HepG2 (cell line): ENCODE measurements around the gene CREG2. TPM values are rescaled to one million over a fixed set of nuclear protein-coding genes. Genes with fewer than 3 reads are reported as not detected.

Experiments
- CREB1 ChIP-seq, 2 experiments: fragments of 450-650 bp in 1 of 2; IDR thresholded peaks; 2 replicates each; pipeline ENCODE4 v1.6.1; 2016 to 2017; ENCODE audit warnings: control low read depth in 1 of 2, mild to moderate bottlenecking in 1 of 2, missing compliant biosample characterization in 1 of 2, missing genetic modification characterization in 1 of 2
- DPF2 ChIP-seq: sonication (generic); formaldehyde crosslinking; IDR thresholded peaks from 2 replicates; pipeline ENCODE4 v1.4.0; 2020; ENCODE audit warnings: mild to moderate bottlenecking, low read depth, missing genetic modification reagents, borderline replicate concordance
- EP300 ChIP-seq, 3 experiments: sonication (generic) in 1 of 3; formaldehyde crosslinking in 1 of 3; IDR thresholded peaks; 2 replicates each; pipeline versions ENCODE4 v1.5.1 to v1.6.1; 2011 to 2020; ENCODE audit warnings: low read depth in 2 of 3, low read length in 2 of 3, borderline replicate concordance in 1 of 3, improper control_type of control experiment in 1 of 3, mild to moderate bottlenecking in 1 of 3, missing genetic modification reagents in 1 of 3, moderate library complexity in 1 of 3
- FOXO4 ChIP-seq: sonication (generic); formaldehyde crosslinking; conservative IDR thresholded peaks from 2 replicates; pipeline ENCODE4 v1.8.1; 2023; ENCODE audit warnings: missing genetic modification reagents
- KDM5B ChIP-seq: sonication (generic); formaldehyde crosslinking; IDR thresholded peaks from 2 replicates; pipeline ENCODE4 v1.4.0; 2020; ENCODE audit warnings: missing genetic modification reagents, mild to moderate bottlenecking, borderline replicate concordance
- MNT ChIP-seq: fragments of 450-650 bp; IDR thresholded peaks from 2 replicates; pipeline ENCODE4 v1.6.1; 2016
- RELA ChIP-seq: sonication (generic); formaldehyde crosslinking; IDR thresholded peaks from 2 replicates; pipeline ENCODE4 v1.4.0; 2020; ENCODE audit warnings: missing genetic modification reagents
- SAFB2 ChIP-seq: sonication (generic); formaldehyde crosslinking; IDR thresholded peaks from 2 replicates; pipeline ENCODE4 v1.5.1; 2020; ENCODE audit warnings: missing genetic modification reagents, low read depth, mild to moderate bottlenecking, borderline replicate concordance
- SATB2 ChIP-seq: sonication (generic); formaldehyde crosslinking; IDR thresholded peaks from 2 replicates; pipeline ENCODE4 v1.5.0; 2020; ENCODE audit warnings: missing genetic modification reagents
- SETDB1 ChIP-seq: sonication (generic); formaldehyde crosslinking; IDR thresholded peaks from 2 replicates; pipeline ENCODE4 v1.5.1; 2020; ENCODE audit warnings: missing genetic modification reagents, mild to moderate bottlenecking, borderline replicate concordance
- SKI ChIP-seq: fragments of 450-650 bp; IDR thresholded peaks from one replicate; pipeline ENCODE4 v1.6.1; 2018; ENCODE audit warnings: mild to moderate bottlenecking; ENCODE audit not compliant: partially characterized antibody
- TAF15 ChIP-seq: fragments of 200-400 bp; formaldehyde crosslinking; IDR thresholded peaks from one replicate; pipeline ENCODE4 v1.6.1; 2018; ENCODE audit warnings: mild to moderate bottlenecking, low read depth, low read length; ENCODE audit not compliant: poor library complexity, severe bottlenecking
- TBX2 ChIP-seq: sonication (generic); formaldehyde crosslinking; IDR thresholded peaks from 2 replicates; pipeline ENCODE4 v1.5.0; 2020; ENCODE audit warnings: missing genetic modification reagents, mild to moderate bottlenecking, borderline replicate concordance
- WIZ ChIP-seq: sonication (generic); formaldehyde crosslinking; IDR thresholded peaks from 2 replicates; pipeline ENCODE4 v1.5.1; 2020; ENCODE audit warnings: mild to moderate bottlenecking, missing genetic modification reagents
- ZFAT ChIP-seq: sonication (generic); formaldehyde crosslinking; conservative IDR thresholded peaks from 2 replicates; pipeline ENCODE4 v1.8.1; 2023; ENCODE audit warnings: missing genetic modification reagents, inconsistent platforms
- ZNF460 ChIP-seq: sonication (generic); formaldehyde crosslinking; IDR thresholded peaks from 2 replicates; pipeline ENCODE4 v1.5.1; 2020; ENCODE audit warnings: missing genetic modification reagents, mild to moderate bottlenecking, borderline replicate concordance
- ZNF468 ChIP-seq: sonication (generic); formaldehyde crosslinking; IDR thresholded peaks from 2 replicates; pipeline ENCODE4 v1.8.0; 2022; ENCODE audit warnings: mild to moderate bottlenecking, moderate library complexity, missing genetic modification reagents
- ZNF496 ChIP-seq: sonication (generic); formaldehyde crosslinking; IDR thresholded peaks from 2 replicates; pipeline ENCODE4 v1.8.1; 2023; ENCODE audit warnings: mild to moderate bottlenecking, moderate library complexity, missing genetic modification reagents; ENCODE audit not compliant: insufficient replicate concordance
- ZNF569 ChIP-seq: sonication (generic); formaldehyde crosslinking; IDR thresholded peaks from 2 replicates; pipeline ENCODE4 v1.5.0; 2020; ENCODE audit warnings: mild to moderate bottlenecking, missing genetic modification reagents, moderate library complexity, borderline replicate concordance
- polyA plus RNA-seq, 8 experiments: library from polyadenylated mRNA; depleted of rRNA in 3 of 8; stranded (reverse) in 7 of 8; unstranded in 1 of 8; fragments of >200 nt; fragmentation: Illumina TruSeq in 4 of 8; extraction: Trizol in 4 of 8; gene quantifications; 2 replicates each; pipeline versions ENCODE4 v1.2.1 to v1.2.3, GENCODE V29; 2011 to 2016; ENCODE audit warnings: low read depth in 4 of 8, missing spikeins in 1 of 8, mixed read lengths in 1 of 8; ENCODE audit not compliant: insufficient read depth in 1 of 8
- total RNA-seq, 5 experiments: library from RNA; depleted of rRNA; stranded (reverse); fragments of >200 nt; fragmentation: Illumina TruSeq; extraction: Trizol; gene quantifications; 2 replicates each; pipeline ENCODE4 v1.2.3, GENCODE V29; 2016; ENCODE audit warnings: low read depth in 1 of 5
- TF ChIP-seq, protein P1 (sequence below): sonication (generic); formaldehyde crosslinking; IDR thresholded peaks from 2 replicates; pipeline ENCODE4 v1.8.0; 2022; ENCODE audit warnings: mild to moderate bottlenecking, missing genetic modification reagents, moderate library complexity
- TF ChIP-seq, protein P2 (sequence below): IDR thresholded peaks from 2 replicates; pipeline ENCODE4 v1.6.1; 2016; ENCODE audit warnings: control low read depth
- TF ChIP-seq, protein P3 (sequence below): IDR thresholded peaks from 2 replicates; pipeline ENCODE4 v1.6.1; 2016

CREG2 gene
- total and polyA plus RNA-seq, 2 of the 13 experiments (the other 11 are each of a cell fraction or from before 2014, with no cell fraction given): 0.18 to 0.26 TPM

GRCh38 chr2:101332885-101333766 is 54.2 kb downstream of the CREG2 start (continued):
- TF ChIP-seq, protein P1, sequence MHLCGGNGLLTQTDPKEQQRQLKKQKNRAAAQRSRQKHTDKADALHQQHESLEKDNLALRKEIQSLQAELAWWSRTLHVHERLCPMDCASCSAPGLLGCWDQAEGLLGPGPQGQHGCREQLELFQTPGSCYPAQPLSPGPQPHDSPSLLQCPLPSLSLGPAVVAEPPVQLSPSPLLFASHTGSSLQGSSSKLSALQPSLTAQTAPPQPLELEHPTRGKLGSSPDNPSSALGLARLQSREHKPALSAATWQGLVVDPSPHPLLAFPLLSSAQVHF (CRISPR knock-in tag): no peak
- TF ChIP-seq TBX2 (CRISPR knock-in tag) (peak; percentile 84), ZNF468 (CRISPR knock-in tag) (no peak), MNT (no peak), WIZ (CRISPR knock-in tag) (no peak), SATB2 (no peak), SAFB2 (CRISPR knock-in tag) (no peak), RELA (CRISPR knock-in tag) (no peak), DPF2 (CRISPR knock-in tag) (peak; percentile 48; the same call in 1 of the 2 replicates), KDM5B (CRISPR knock-in tag) (no peak), SKI (peak; percentile 20), CREB1 (IDR thresholded peaks at IDR 0.05) (no peak), CREB1 (CRISPR knock-in tag; IDR thresholded peaks at IDR 0.05) (peak; percentile 72), SETDB1 (CRISPR knock-in tag) (no peak), TAF15 (no peak), ZNF569 (no peak), ZNF460 (CRISPR knock-in tag) (no peak; the same call in 1 of the 2 replicates), FOXO4 (CRISPR knock-in tag) (no peak), ZNF496 (no peak), ZFAT (CRISPR knock-in tag) (no peak), EP300 (IDR thresholded peaks at IDR 0.05; ENCODE audit: low read depth in 2 of 2, low read length in 2 of 2) (peak; percentile 64 to 96; a peak in 3 of 4 replicates), EP300 (CRISPR knock-in tag; IDR thresholded peaks at IDR 0.05; ENCODE audit: borderline replicate concordance) (peak; percentile 86)
- TF ChIP-seq, protein P2, sequence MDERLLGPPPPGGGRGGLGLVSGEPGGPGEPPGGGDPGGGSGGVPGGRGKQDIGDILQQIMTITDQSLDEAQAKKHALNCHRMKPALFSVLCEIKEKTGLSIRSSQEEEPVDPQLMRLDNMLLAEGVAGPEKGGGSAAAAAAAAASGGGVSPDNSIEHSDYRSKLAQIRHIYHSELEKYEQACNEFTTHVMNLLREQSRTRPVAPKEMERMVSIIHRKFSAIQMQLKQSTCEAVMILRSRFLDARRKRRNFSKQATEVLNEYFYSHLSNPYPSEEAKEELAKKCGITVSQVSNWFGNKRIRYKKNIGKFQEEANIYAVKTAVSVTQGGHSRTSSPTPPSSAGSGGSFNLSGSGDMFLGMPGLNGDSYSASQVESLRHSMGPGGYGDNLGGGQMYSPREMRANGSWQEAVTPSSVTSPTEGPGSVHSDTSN (CRISPR knock-in tag): no peak
- TF ChIP-seq, protein P3, sequence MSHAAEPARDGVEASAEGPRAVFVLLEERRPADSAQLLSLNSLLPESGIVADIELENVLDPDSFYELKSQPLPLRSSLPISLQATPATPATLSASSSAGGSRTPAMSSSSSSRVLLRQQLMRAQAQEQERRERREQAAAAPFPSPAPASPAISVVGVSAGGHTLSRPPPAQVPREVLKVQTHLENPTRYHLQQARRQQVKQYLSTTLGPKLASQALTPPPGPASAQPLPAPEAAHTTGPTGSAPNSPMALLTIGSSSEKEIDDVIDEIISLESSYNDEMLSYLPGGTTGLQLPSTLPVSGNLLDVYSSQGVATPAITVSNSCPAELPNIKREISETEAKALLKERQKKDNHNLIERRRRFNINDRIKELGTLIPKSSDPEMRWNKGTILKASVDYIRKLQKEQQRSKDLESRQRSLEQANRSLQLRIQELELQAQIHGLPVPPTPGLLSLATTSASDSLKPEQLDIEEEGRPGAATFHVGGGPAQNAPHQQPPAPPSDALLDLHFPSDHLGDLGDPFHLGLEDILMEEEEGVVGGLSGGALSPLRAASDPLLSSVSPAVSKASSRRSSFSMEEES (CRISPR knock-in tag): no peak
